HepG2 (cell line): ENCODE measurements around the gene SLC25A22. TPM values are rescaled to one million over a fixed set of nuclear protein-coding genes. Genes with fewer than 3 reads are reported as not detected.

Experiments
- ATAC-seq: fragments of 200-7000 bp; cut with Tn5 transposase; 3 replicates; pipeline ENCODE4 v1.9.1; 2020; ENCODE audit warnings: mild to moderate bottlenecking, moderate library complexity
- BruUV-seq: library from RNA; stranded (reverse); fragments of 400-500 nt; replicated peaks from 2 replicates; lab custom pipeline; 2021; lab: Mats Ljungman, UMichigan
- CTCF ChIA-PET: fragments of 300-600 bp; formaldehyde crosslinking; extraction: SDS; loops from one replicate; lab custom pipeline; 2021; ENCODE audit warnings: low total read pairs, inconsistent platforms, low intra/inter-chr PET ratio; lab: Yijun Ruan, JAX
- POLR2A ChIA-PET: fragments of 350-600 bp; sonication (Branson Sonifier 250); formaldehyde crosslinking; loops from one replicate; lab custom pipeline; 2020; ENCODE audit warnings: antibody characterized with exemption, inconsistent platforms; lab: Yijun Ruan, JAX
- DNase-seq: peaks from one replicate; pipeline ENCODE4 v3.0.0-alpha.2; 2015; ENCODE audit warnings: low spot score
- FAIRE-seq: peaks from 3 replicates; lab custom pipeline; 2011; peaks lifted over from hg19 to GRCh38; lab: Jason Lieb, UNC
- H2AFZ ChIP-seq: one replicate; pipeline ENCODE4 v1.6.1; 2011; ENCODE audit warnings: low read length, inconsistent platforms
- H3K27ac ChIP-seq: fragments of 300-600 bp; 3 replicates; pipeline ENCODE4 v1.8.0; 2011; ENCODE audit warnings: mixed run types, mild to moderate bottlenecking, mixed read lengths, low read length, inconsistent platforms; ENCODE audit not compliant: insufficient read depth; ENCODE audit errors: extremely low read length
- H3K27me3 ChIP-seq, 2 experiments: fragments of 200-600 bp in 1 of 2; 2 replicates in 1 of 2; 3 replicates in 1 of 2; pipeline versions ENCODE4 v1.6.0 to v1.8.0; 2011; ENCODE audit warnings: low read length in 2 of 2, mild to moderate bottlenecking in 2 of 2, moderate library complexity in 2 of 2, inconsistent platforms in 1 of 2; ENCODE audit not compliant: insufficient read depth in 2 of 2, control insufficient read depth in 1 of 2
- H3K36me3 ChIP-seq, 2 experiments: fragments of 200-600 bp in 1 of 2; replicated peaks in 1 of 2; 2 replicates in 1 of 2; 3 replicates in 1 of 2; pipeline versions ENCODE4 v1.5.1 to v1.8.0; 2011; ENCODE audit warnings: low read length in 2 of 2, inconsistent platforms in 1 of 2; ENCODE audit not compliant: insufficient read depth in 2 of 2, control insufficient read depth in 1 of 2
- H3K4me1 ChIP-seq: 2 replicates; pipeline ENCODE4 v1.5.1; 2012; ENCODE audit warnings: low read length, inconsistent platforms; ENCODE audit not compliant: insufficient read depth
- H3K4me2 ChIP-seq: 2 replicates; pipeline ENCODE4 v1.6.0; 2011; ENCODE audit warnings: low read depth, low read length, inconsistent platforms
- H3K4me3 ChIP-seq, 3 experiments: fragments of 200-600 bp in 1 of 3; sonication (generic), shearing (Covaris generic) in 1 of 3; replicated peaks in 1 of 3; 2 replicates each; pipeline ENCODE4 v1.5.1; 2011 to 2016; ENCODE audit warnings: low read length in 3 of 3, inconsistent platforms in 2 of 3, low read depth in 2 of 3, mild to moderate bottlenecking in 2 of 3, control low read depth in 1 of 3, mixed read lengths in 1 of 3; ENCODE audit not compliant: insufficient read depth in 1 of 3
- H3K79me2 ChIP-seq: one replicate; pipeline ENCODE4 v1.6.1; 2011; ENCODE audit warnings: low read length, inconsistent platforms; ENCODE audit not compliant: insufficient read depth
- H3K9ac ChIP-seq: 2 replicates; pipeline ENCODE4 v1.6.0; 2011; ENCODE audit warnings: mild to moderate bottlenecking, low read depth, low read length, inconsistent platforms; ENCODE audit not compliant: insufficient read depth
- H3K9me3 ChIP-seq: 2 replicates; pipeline ENCODE4 v1.5.1; 2012; ENCODE audit warnings: mild to moderate bottlenecking, low read length
- H4K20me1 ChIP-seq: 2 replicates; pipeline ENCODE4 v1.6.0; 2011; ENCODE audit warnings: inconsistent platforms, mild to moderate bottlenecking, low read length, moderate library complexity; ENCODE audit not compliant: insufficient read depth
- AHR ChIP-seq: IDR thresholded peaks from 2 replicates; pipeline ENCODE4 v1.6.1; 2018; ENCODE audit warnings: missing genetic modification reagents, missing compliant biosample characterization
- GPBP1L1 ChIP-seq: sonication (generic); formaldehyde crosslinking; IDR thresholded peaks from 2 replicates; pipeline ENCODE4 v1.5.0; 2020; ENCODE audit warnings: mild to moderate bottlenecking, missing genetic modification reagents
- HNRNPUL1 ChIP-seq: fragments of 200-400 bp; formaldehyde crosslinking; IDR thresholded peaks from 2 replicates; pipeline ENCODE4 v1.6.1; 2017; ENCODE audit warnings: low read depth, mild to moderate bottlenecking, low read length, moderate library complexity
- MNT ChIP-seq: fragments of 450-650 bp; IDR thresholded peaks from 2 replicates; pipeline ENCODE4 v1.6.1; 2016
- SALL2 ChIP-seq: sonication (generic); formaldehyde crosslinking; IDR thresholded peaks from 2 replicates; pipeline ENCODE4 v1.8.1; 2023; ENCODE audit warnings: mild to moderate bottlenecking, missing genetic modification reagents, inconsistent platforms
- WGBS: methylation state at CpG from one replicate; pipeline ENCODE4 v1.1.6; 2017; ENCODE audit warnings: low lambda C conversion rate; 5-methylcytosine and 5-hydroxymethylcytosine counted together
- in situ Hi-C: cut with HindIII; loops from 2 replicates; pipeline ENCODE4 v1.10.0; 2017; ENCODE audit warnings: low pct_unique_long_range_greater_than_20kb; ENCODE audit not compliant: extremely low pct_ligation_motif_present
- intact Hi-C: fragments of 100-400 bp; cut with micrococcal nuclease; formaldehyde crosslinking; loops from one replicate; pipeline ENCODE4 v1.10.0; 2022; ENCODE audit not compliant: unreplicated experiment
- polyA plus RNA-seq, 8 experiments: library from polyadenylated mRNA; depleted of rRNA in 3 of 8; stranded (reverse) in 7 of 8; unstranded in 1 of 8; fragments of >200 nt; fragmentation: Illumina TruSeq in 4 of 8; extraction: Trizol in 4 of 8; gene quantifications; 2 replicates each; pipeline versions ENCODE4 v1.2.1 to v1.2.3, GENCODE V29; 2011 to 2016; ENCODE audit warnings: low read depth in 4 of 8, missing spikeins in 1 of 8, mixed read lengths in 1 of 8; ENCODE audit not compliant: insufficient read depth in 1 of 8
- total RNA-seq, 5 experiments: library from RNA; depleted of rRNA; stranded (reverse); fragments of >200 nt; fragmentation: Illumina TruSeq; extraction: Trizol; gene quantifications; 2 replicates each; pipeline ENCODE4 v1.2.3, GENCODE V29; 2016; ENCODE audit warnings: low read depth in 1 of 5

The SLC25A22 gene
- total and polyA plus RNA-seq, 2 of the 13 experiments (the other 11 are each of a cell fraction or from before 2014, with no cell fraction given): 12.4 to 19.2 TPM

- TF ChIP-seq SALL2 (CRISPR knock-in tag) (0 out of 2 replicates have a peak, but pooled peaks have one; percentile 9), GPBP1L1 (no peak), AHR (CRISPR knock-in tag) (0 out of 2 replicates have a peak, but pooled peaks have one; percentile 44)
Measured at GRCh38 chr11:818396-819128, 20.5 kb upstream of the SLC25A22 start, which contains the start of gene PNPLA2 (continued).

GRCh38 chr11:816433-816779 is 18.3 kb upstream of the SLC25A22 start:
- peaks cover 19% of the 10 kb centered on the region for H3K79me2 ChIP-seq

More at GRCh38 chr11:816433-816779, 18.3 kb upstream of the SLC25A22 start:
- H3K4me2 ChIP-seq: no peak overlapping the region
- no peaks in the 10 kb centered on the region; a peak in 1 of 5 replicates for H3K27me3 ChIP-seq
- no peaks in the 10 kb centered on the region for H3K9me3 ChIP-seq
- BruUV-seq: no TSS peak
- in situ Hi-C loops (no loop called here), intact Hi-C loops (no loop called here)
- ATAC-seq (no peak), DNase-seq (no peak), FAIRE-seq (no peak)
- peaks cover 24% of the 10 kb centered on the region for H4K20me1 ChIP-seq
- ChIA-PET POLR2A (interaction anchor here (1.3 to 9.2 kb wide), 3 partner anchors 11 to 136 kb away, joined by 3 to 264 read pairs (median 7); partner anchors contain the start of genes CD151, CRACR2B and PIDD1), CTCF (no interaction called here)
- TF ChIP-seq MNT: peak; percentile 43
- TF ChIP-seq HNRNPUL1: no peak
- no peak overlapping the region for H3K27ac ChIP-seq
- no peak overlapping the region for H3K9ac ChIP-seq
- peaks cover 20 to 22% of the 10 kb centered on the region in 2 experiments for H3K36me3 ChIP-seq
- H3K4me1 ChIP-seq: peaks cover 40% of the 10 kb centered on the region
- 75% methylated on average over 11 of the region's 11 CpGs for WGBS
- H3K4me3 ChIP-seq: no peak overlapping the region
- H2AFZ ChIP-seq: no peak overlapping the region
